HG03442 (cell line): ENCODE data around the gene TBCC.
A peak's percentile ranks its signal among the peaks of the same experiment; 100 is the strongest.

ENCODE experiments used
- ATAC-seq: cut with Tn5 transposase; IDR thresholded peaks from one replicate; pipeline ENCODE4 v1.9.1; 2021; ENCODE audit warnings: mild to moderate bottlenecking, moderate library complexity; ENCODE audit not compliant: unreplicated experiment

The TBCC gene

GRCh38 chr6:42774201-42774600 lies 28.3 kb upstream of the TBCC start:
- ATAC-seq: no peak

- no peak for ATAC-seq
Observed at GRCh38 chr6:42771741-42772100, 25.8 kb upstream of the TBCC start.

- no peak for ATAC-seq
Observed at GRCh38 chr6:42769836-42770235, 23.9 kb upstream of the TBCC start.

- no peak for ATAC-seq
Observed at GRCh38 chr6:42769051-42769450, 23.1 kb upstream of the TBCC start.

GRCh38 chr6:42766163-42766670 lies 20.3 kb upstream of the TBCC start:
- no peak for ATAC-seq

GRCh38 chr6:42764911-42765648 lies 19.2 kb upstream of the TBCC start:
- ATAC-seq: no peak

- ATAC-seq: no peak
Observed at GRCh38 chr6:42762950-42763349, 17.0 kb upstream of the TBCC start.

- no peak for ATAC-seq
Observed at GRCh38 chr6:42762426-42762859, 16.5 kb upstream of the TBCC start.

GRCh38 chr6:42761287-42762067 lies 15.6 kb upstream of the TBCC start:
- ATAC-seq: no peak

- no peak for ATAC-seq
Observed at GRCh38 chr6:42758756-42759430, 13.0 kb upstream of the TBCC start.

- no peak for ATAC-seq
Observed at GRCh38 chr6:42756722-42757121, 10.8 kb upstream of the TBCC start.

GRCh38 chr6:42754759-42755158 lies 8.9 kb upstream of the TBCC start:
- ATAC-seq: no peak

GRCh38 chr6:42751055-42751454 lies 5.2 kb upstream of the TBCC start:
- ATAC-seq: no peak

GRCh38 chr6:42748203-42748898 lies 2.4 kb upstream of the TBCC start:
- ATAC-seq: no peak

GRCh38 chr6:42746463-42747391 lies 824 bp upstream of the TBCC start:
- ATAC-seq: peak; percentile 47

GRCh38 chr6:42745083-42745639 lies 742 bp downstream of the TBCC start:
- no peak for ATAC-seq

GRCh38 chr6:42744351-42744893 lies 1.5 kb downstream of the TBCC start:
- ATAC-seq: no peak

- no peak for ATAC-seq
Observed at GRCh38 chr6:42742116-42742894, 3.6 kb downstream of the TBCC start.

- no peak for ATAC-seq
Observed at GRCh38 chr6:42740725-42741124, 5.2 kb downstream of the TBCC start.
